ENCODE measurements around the gene RPS29. TPM values are rescaled to one million over a fixed set of nuclear protein-coding genes. Genes with fewer than 3 reads are reported as not detected.
A peak's percentile ranks its signal among the peaks of the same experiment; 100 is the strongest.

Gene RPS29
- total and polyA plus RNA-seq, 10 of the 15 experiments (the other 5 are each of a cell fraction or from before 2014, with no cell fraction given) = 2,685 to 10,815 (median 4,359) TPM

DNA sequence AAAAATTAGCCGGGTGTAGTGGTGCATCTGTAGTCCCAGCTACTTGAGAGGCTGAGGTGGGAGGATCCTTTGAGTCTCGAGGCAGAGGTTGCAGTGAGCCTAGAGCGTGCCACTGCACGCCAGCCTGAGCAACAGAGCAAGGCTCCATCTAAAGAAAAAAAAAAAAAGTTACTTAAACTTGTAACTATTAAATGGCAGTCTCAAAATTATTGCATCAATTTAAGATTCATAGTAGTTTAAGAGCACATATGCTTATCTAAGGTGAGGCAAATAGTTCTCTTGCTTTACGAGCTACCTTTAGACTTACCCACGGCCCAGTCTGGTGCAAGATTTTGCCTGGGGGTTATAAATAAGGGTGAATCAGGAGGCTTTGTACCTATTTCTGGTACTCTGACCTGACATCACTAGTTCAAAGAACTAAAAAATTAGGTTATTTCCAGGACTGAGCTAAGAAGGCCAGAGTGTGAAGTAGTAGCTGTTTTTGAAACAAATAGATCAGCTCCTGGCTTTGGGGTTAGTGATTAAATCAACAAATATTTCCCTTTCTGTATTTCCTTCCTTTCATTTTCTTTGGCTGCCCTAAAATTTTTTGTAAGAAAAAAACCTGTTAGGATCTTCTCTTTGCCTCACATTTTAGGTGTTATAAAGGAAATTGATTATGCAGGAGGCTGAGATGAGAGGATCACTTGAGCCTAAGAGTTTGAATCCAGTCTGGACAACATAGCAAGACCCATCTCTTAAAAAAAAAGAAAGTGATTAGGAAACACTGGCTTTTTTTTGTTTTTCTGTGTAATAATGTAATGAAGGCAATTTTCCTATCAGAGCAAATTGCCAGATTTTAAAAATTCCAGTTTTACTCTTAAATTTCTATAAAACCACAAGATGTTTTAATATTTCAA lies 38.0 kb upstream of the RPS29 start (continued):
- TF ChIP-seq, protein P1, sequence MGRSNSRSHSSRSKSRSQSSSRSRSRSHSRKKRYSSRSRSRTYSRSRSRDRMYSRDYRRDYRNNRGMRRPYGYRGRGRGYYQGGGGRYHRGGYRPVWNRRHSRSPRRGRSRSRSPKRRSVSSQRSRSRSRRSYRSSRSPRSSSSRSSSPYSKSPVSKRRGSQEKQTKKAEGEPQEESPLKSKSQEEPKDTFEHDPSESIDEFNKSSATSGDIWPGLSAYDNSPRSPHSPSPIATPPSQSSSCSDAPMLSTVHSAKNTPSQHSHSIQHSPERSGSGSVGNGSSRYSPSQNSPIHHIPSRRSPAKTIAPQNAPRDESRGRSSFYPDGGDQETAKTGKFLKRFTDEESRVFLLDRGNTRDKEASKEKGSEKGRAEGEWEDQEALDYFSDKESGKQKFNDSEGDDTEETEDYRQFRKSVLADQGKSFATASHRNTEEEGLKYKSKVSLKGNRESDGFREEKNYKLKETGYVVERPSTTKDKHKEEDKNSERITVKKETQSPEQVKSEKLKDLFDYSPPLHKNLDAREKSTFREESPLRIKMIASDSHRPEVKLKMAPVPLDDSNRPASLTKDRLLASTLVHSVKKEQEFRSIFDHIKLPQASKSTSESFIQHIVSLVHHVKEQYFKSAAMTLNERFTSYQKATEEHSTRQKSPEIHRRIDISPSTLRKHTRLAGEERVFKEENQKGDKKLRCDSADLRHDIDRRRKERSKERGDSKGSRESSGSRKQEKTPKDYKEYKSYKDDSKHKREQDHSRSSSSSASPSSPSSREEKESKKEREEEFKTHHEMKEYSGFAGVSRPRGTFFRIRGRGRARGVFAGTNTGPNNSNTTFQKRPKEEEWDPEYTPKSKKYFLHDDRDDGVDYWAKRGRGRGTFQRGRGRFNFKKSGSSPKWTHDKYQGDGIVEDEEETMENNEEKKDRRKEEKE (IDR thresholded peaks at IDR 0.05) = no peak
- TF ChIP-seq WRNIP1 (IDR thresholded peaks at IDR 0.05; ENCODE audit: borderline replicate concordance, low read depth, low read length) (no peak), ZZZ3 (IDR thresholded peaks at IDR 0.05; ENCODE audit: control insufficient read depth, insufficient read length, low read depth) (no peak), RAD21 (IDR thresholded peaks at IDR 0.05; ENCODE audit: insufficient read depth, low read depth, low read length) (no peak), IKZF2 (IDR thresholded peaks at IDR 0.05) (no peak), PAX5 (IDR thresholded peaks at IDR 0.05; ENCODE audit: borderline replicate concordance, low read depth, low read length) (no peak), MEF2A (IDR thresholded peaks at IDR 0.05; ENCODE audit: insufficient read depth, low read depth, low read length) (peak; percentile 95), STAT3 (IDR thresholded peaks at IDR 0.05; ENCODE audit: low read depth, low read length) (0 out of 2 replicates have a peak, but pooled peaks have one; percentile 35)
- TF ChIP-seq, protein P2, sequence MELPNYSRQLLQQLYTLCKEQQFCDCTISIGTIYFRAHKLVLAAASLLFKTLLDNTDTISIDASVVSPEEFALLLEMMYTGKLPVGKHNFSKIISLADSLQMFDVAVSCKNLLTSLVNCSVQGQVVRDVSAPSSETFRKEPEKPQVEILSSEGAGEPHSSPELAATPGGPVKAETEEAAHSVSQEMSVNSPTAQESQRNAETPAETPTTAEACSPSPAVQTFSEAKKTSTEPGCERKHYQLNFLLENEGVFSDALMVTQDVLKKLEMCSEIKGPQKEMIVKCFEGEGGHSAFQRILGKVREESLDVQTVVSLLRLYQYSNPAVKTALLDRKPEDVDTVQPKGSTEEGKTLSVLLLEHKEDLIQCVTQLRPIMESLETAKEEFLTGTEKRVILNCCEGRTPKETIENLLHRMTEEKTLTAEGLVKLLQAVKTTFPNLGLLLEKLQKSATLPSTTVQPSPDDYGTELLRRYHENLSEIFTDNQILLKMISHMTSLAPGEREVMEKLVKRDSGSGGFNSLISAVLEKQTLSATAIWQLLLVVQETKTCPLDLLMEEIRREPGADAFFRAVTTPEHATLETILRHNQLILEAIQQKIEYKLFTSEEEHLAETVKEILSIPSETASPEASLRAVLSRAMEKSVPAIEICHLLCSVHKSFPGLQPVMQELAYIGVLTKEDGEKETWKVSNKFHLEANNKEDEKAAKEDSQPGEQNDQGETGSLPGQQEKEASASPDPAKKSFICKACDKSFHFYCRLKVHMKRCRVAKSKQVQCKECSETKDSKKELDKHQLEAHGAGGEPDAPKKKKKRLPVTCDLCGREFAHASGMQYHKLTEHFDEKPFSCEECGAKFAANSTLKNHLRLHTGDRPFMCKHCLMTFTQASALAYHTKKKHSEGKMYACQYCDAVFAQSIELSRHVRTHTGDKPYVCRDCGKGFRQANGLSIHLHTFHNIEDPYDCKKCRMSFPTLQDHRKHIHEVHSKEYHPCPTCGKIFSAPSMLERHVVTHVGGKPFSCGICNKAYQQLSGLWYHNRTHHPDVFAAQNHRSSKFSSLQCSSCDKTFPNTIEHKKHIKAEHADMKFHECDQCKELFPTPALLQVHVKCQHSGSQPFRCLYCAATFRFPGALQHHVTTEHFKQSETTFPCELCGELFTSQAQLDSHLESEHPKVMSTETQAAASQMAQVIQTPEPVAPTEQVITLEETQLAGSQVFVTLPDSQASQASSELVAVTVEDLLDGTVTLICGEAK (IDR thresholded peaks at IDR 0.05; ENCODE audit: borderline replicate concordance) = no peak; the same call in 1 of the 2 replicates
- TF ChIP-seq, protein P3, sequence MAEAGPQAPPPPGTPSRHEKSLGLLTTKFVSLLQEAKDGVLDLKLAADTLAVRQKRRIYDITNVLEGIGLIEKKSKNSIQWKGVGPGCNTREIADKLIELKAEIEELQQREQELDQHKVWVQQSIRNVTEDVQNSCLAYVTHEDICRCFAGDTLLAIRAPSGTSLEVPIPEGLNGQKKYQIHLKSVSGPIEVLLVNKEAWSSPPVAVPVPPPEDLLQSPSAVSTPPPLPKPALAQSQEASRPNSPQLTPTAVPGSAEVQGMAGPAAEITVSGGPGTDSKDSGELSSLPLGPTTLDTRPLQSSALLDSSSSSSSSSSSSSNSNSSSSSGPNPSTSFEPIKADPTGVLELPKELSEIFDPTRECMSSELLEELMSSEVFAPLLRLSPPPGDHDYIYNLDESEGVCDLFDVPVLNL (IDR thresholded peaks at IDR 0.05; ENCODE audit: low read depth, low read length) = no peak
- TF ChIP-seq, protein P4, sequence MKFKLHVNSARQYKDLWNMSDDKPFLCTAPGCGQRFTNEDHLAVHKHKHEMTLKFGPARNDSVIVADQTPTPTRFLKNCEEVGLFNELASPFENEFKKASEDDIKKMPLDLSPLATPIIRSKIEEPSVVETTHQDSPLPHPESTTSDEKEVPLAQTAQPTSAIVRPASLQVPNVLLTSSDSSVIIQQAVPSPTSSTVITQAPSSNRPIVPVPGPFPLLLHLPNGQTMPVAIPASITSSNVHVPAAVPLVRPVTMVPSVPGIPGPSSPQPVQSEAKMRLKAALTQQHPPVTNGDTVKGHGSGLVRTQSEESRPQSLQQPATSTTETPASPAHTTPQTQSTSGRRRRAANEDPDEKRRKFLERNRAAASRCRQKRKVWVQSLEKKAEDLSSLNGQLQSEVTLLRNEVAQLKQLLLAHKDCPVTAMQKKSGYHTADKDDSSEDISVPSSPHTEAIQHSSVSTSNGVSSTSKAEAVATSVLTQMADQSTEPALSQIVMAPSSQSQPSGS (IDR thresholded peaks at IDR 0.05; ENCODE audit: low read length) = peak; percentile 79
- TF ChIP-seq, protein P5, sequence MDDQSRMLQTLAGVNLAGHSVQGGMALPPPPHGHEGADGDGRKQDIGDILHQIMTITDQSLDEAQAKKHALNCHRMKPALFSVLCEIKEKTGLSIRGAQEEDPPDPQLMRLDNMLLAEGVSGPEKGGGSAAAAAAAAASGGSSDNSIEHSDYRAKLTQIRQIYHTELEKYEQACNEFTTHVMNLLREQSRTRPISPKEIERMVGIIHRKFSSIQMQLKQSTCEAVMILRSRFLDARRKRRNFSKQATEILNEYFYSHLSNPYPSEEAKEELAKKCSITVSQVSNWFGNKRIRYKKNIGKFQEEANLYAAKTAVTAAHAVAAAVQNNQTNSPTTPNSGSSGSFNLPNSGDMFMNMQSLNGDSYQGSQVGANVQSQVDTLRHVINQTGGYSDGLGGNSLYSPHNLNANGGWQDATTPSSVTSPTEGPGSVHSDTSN (IDR thresholded peaks at IDR 0.05; ENCODE audit: insufficient replicate concordance, low read depth, low read length) = no peak

Data from GM12878 (cell line).